HepG2 (cell line): ENCODE data around the gene SLBP. TPM values are rescaled to one million over a fixed set of nuclear protein-coding genes. Genes with fewer than 3 reads are reported as not detected.
A peak's percentile ranks its signal among the peaks of the same experiment; 100 is the strongest.

Experiments used
- DPF2 ChIP-seq: sonication (generic); formaldehyde crosslinking; IDR thresholded peaks from 2 replicates; pipeline ENCODE4 v1.4.0; 2020; ENCODE audit warnings: mild to moderate bottlenecking, low read depth, missing genetic modification reagents, borderline replicate concordance
- MBD4 ChIP-seq: IDR thresholded peaks from 2 replicates; pipeline ENCODE4 v1.6.1; 2012; ENCODE audit warnings: low read length, inconsistent platforms, borderline replicate concordance
- MYC ChIP-seq: sonication (generic); formaldehyde crosslinking; IDR thresholded peaks from 2 replicates; pipeline ENCODE4 v1.9.0; 2021; ENCODE audit warnings: missing genetic modification reagents, borderline replicate concordance
- SP5 ChIP-seq: IDR thresholded peaks from 2 replicates; pipeline ENCODE4 v1.6.1; 2016; ENCODE audit warnings: low read depth, borderline replicate concordance
- ZFX ChIP-seq: sonication (generic); formaldehyde crosslinking; IDR thresholded peaks from 2 replicates; pipeline ENCODE4 v1.4.0; 2020; ENCODE audit warnings: mild to moderate bottlenecking, low read depth, missing genetic modification reagents, moderate library complexity
- ZNF256 ChIP-seq: sonication (generic); formaldehyde crosslinking; conservative IDR thresholded peaks from 2 replicates; pipeline ENCODE4 v1.4.0; 2020; ENCODE audit warnings: missing genetic modification reagents
- ZNF280D ChIP-seq: sonication (generic); formaldehyde crosslinking; IDR thresholded peaks from 2 replicates; pipeline ENCODE4 v1.5.1; 2020; ENCODE audit warnings: mild to moderate bottlenecking, missing genetic modification reagents
- ZNF333 ChIP-seq: sonication (generic); formaldehyde crosslinking; IDR thresholded peaks from 2 replicates; pipeline ENCODE4 v1.4.0; 2020; ENCODE audit warnings: mild to moderate bottlenecking, missing genetic modification reagents, borderline replicate concordance
- ZNF343 ChIP-seq: sonication (generic); formaldehyde crosslinking; IDR thresholded peaks from 2 replicates; pipeline ENCODE4 v1.4.0; 2020; ENCODE audit warnings: mild to moderate bottlenecking, missing genetic modification reagents
- ZNF83 ChIP-seq: sonication (generic); formaldehyde crosslinking; IDR thresholded peaks from 2 replicates; pipeline ENCODE4 v1.4.0; 2020; ENCODE audit warnings: missing genetic modification reagents, mild to moderate bottlenecking, borderline replicate concordance
- polyA plus RNA-seq, 8 experiments: library from polyadenylated mRNA; depleted of rRNA in 3 of 8; stranded (reverse) in 7 of 8; unstranded in 1 of 8; fragments of >200 nt; fragmentation: Illumina TruSeq in 4 of 8; extraction: Trizol in 4 of 8; gene quantifications; 2 replicates each; pipeline versions ENCODE4 v1.2.1 to v1.2.3, GENCODE V29; 2011 to 2016; ENCODE audit warnings: low read depth in 4 of 8, missing spikeins in 1 of 8, mixed read lengths in 1 of 8; ENCODE audit not compliant: insufficient read depth in 1 of 8
- total RNA-seq, 5 experiments: library from RNA; depleted of rRNA; stranded (reverse); fragments of >200 nt; fragmentation: Illumina TruSeq; extraction: Trizol; gene quantifications; 2 replicates each; pipeline ENCODE4 v1.2.3, GENCODE V29; 2016; ENCODE audit warnings: low read depth in 1 of 5
- TF ChIP-seq, protein P1 (sequence below): sonication (generic); formaldehyde crosslinking; IDR thresholded peaks from 2 replicates; pipeline ENCODE4 v1.4.0; 2020; ENCODE audit warnings: low read depth, missing genetic modification reagents
- TF ChIP-seq, protein P2 (sequence below): sonication (generic); formaldehyde crosslinking; IDR thresholded peaks from 2 replicates; pipeline ENCODE4 v1.4.0; 2020; ENCODE audit warnings: mild to moderate bottlenecking, missing genetic modification reagents, borderline replicate concordance
- TF ChIP-seq, protein P3 (sequence below): sonication (generic); formaldehyde crosslinking; IDR thresholded peaks from 2 replicates; pipeline ENCODE4 v1.4.0; 2020; ENCODE audit warnings: mild to moderate bottlenecking, missing genetic modification reagents

SLBP gene
- total and polyA plus RNA-seq, 2 of the 13 experiments (the other 11 are each of a cell fraction or from before 2014, with no cell fraction given), result 43.9 to 104 TPM

DNA sequence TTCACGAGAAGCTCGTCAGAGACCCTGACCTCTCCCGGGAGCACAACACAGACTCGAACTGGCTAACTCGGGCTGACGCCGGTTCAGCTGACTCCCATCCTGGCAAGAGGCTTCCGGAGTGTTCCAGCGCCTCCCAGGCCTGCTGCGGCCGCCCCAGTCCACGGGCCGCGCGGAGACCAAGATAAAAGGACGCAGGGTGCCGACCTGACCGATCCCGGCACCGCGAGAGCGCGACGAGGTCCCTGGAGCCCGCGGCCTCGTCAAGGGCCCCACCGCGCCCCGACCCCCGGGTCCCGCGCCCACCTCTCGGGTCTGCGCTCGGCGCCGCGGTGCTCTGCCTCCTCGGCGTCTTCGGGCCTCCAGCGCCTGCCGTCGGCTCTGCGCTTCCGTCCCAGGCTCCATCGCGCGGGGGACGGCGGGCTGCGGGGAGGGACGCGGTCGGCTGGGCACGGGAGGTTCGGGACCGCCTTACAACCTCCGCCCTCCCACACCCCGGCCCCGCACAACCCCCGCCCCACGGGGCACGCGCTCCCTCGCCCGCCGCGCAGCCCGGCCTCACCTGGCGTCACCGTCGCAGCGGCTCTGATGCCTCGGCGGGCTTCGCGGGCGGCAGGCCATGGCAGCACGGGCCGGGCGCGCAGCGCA is 426 bp downstream of the SLBP start (continued):
- TF ChIP-seq DPF2 (no peak), ZNF83 (CRISPR knock-in tag) (no peak), ZFX (CRISPR knock-in tag) (peak; percentile 23; the same call in 1 of the 2 replicates), ZNF333 (CRISPR knock-in tag) (peak; percentile 66; the same call in 1 of the 2 replicates), ZNF343 (no peak), ZNF280D (CRISPR knock-in tag) (no peak), SP5 (CRISPR knock-in tag) (no peak), MYC (CRISPR knock-in tag) (0 out of 2 replicates have a peak, but pooled peaks have one; percentile 26), MBD4 (no peak), ZNF256 (CRISPR knock-in tag) (no peak)
- TF ChIP-seq, protein P1, sequence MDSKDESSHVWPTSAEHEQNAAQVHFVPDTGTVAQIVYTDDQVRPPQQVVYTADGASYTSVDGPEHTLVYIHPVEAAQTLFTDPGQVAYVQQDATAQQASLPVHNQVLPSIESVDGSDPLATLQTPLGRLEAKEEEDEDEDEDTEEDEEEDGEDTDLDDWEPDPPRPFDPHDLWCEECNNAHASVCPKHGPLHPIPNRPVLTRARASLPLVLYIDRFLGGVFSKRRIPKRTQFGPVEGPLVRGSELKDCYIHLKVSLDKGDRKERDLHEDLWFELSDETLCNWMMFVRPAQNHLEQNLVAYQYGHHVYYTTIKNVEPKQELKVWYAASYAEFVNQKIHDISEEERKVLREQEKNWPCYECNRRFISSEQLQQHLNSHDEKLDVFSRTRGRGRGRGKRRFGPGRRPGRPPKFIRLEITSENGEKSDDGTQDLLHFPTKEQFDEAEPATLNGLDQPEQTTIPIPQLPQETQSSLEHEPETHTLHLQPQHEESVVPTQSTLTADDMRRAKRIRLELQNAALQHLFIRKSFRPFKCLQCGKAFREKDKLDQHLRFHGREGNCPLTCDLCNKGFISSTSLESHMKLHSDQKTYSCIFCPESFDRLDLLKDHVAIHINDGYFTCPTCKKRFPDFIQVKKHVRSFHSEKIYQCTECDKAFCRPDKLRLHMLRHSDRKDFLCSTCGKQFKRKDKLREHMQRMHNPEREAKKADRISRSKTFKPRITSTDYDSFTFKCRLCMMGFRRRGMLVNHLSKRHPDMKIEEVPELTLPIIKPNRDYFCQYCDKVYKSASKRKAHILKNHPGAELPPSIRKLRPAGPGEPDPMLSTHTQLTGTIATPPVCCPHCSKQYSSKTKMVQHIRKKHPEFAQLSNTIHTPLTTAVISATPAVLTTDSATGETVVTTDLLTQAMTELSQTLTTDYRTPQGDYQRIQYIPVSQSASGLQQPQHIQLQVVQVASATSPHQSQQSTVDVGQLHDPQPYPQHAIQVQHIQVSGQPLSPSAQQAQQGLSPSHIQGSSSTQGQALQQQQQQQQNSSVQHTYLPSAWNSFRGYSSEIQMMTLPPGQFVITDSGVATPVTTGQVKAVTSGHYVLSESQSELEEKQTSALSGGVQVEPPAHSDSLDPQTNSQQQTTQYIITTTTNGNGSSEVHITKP (CRISPR knock-in tag), result peak; percentile 51; the same call in 1 of the 2 replicates
- TF ChIP-seq, protein P2, sequence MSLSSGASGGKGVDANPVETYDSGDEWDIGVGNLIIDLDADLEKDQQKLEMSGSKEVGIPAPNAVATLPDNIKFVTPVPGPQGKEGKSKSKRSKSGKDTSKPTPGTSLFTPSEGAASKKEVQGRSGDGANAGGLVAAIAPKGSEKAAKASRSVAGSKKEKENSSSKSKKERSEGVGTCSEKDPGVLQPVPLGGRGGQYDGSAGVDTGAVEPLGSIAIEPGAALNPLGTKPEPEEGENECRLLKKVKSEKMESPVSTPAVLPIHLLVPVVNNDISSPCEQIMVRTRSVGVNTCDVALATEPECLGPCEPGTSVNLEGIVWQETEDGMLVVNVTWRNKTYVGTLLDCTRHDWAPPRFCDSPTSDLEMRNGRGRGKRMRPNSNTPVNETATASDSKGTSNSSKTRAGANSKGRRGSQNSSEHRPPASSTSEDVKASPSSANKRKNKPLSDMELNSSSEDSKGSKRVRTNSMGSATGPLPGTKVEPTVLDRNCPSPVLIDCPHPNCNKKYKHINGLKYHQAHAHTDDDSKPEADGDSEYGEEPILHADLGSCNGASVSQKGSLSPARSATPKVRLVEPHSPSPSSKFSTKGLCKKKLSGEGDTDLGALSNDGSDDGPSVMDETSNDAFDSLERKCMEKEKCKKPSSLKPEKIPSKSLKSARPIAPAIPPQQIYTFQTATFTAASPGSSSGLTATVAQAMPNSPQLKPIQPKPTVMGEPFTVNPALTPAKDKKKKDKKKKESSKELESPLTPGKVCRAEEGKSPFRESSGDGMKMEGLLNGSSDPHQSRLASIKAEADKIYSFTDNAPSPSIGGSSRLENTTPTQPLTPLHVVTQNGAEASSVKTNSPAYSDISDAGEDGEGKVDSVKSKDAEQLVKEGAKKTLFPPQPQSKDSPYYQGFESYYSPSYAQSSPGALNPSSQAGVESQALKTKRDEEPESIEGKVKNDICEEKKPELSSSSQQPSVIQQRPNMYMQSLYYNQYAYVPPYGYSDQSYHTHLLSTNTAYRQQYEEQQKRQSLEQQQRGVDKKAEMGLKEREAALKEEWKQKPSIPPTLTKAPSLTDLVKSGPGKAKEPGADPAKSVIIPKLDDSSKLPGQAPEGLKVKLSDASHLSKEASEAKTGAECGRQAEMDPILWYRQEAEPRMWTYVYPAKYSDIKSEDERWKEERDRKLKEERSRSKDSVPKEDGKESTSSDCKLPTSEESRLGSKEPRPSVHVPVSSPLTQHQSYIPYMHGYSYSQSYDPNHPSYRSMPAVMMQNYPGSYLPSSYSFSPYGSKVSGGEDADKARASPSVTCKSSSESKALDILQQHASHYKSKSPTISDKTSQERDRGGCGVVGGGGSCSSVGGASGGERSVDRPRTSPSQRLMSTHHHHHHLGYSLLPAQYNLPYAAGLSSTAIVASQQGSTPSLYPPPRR (CRISPR knock-in tag), result no peak
- TF ChIP-seq, protein P3, sequence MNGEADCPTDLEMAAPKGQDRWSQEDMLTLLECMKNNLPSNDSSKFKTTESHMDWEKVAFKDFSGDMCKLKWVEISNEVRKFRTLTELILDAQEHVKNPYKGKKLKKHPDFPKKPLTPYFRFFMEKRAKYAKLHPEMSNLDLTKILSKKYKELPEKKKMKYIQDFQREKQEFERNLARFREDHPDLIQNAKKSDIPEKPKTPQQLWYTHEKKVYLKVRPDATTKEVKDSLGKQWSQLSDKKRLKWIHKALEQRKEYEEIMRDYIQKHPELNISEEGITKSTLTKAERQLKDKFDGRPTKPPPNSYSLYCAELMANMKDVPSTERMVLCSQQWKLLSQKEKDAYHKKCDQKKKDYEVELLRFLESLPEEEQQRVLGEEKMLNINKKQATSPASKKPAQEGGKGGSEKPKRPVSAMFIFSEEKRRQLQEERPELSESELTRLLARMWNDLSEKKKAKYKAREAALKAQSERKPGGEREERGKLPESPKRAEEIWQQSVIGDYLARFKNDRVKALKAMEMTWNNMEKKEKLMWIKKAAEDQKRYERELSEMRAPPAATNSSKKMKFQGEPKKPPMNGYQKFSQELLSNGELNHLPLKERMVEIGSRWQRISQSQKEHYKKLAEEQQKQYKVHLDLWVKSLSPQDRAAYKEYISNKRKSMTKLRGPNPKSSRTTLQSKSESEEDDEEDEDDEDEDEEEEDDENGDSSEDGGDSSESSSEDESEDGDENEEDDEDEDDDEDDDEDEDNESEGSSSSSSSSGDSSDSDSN (CRISPR knock-in tag), result peak; percentile 67
